GM21786 (cell line): ENCODE data around the gene BCAS3.

Experiments used
- ATAC-seq: cut with Tn5 transposase; IDR thresholded peaks from one replicate; pipeline ENCODE4 v1.9.1; 2021; ENCODE audit not compliant: unreplicated experiment

BCAS3 gene

DNA sequence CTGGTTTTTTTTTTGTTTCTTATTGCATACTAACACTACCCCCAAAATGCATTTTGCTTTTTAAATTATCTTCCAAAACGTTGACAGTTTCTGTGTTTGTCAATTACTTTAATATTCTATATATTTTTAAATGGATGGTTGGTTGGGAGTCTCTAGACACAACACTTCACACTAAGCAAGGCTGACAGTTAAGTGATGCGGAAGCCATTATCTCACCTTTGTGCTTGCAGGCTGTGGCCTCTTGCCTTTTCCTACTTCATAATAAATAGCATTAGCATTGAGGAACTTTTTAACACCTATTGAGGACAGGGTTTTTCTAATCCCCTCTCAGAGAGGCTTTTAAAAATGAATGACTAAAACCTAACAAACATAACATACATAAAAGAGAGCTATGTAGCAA is 441.2 kb downstream of the BCAS3 start:
- no peak for ATAC-seq

DNA sequence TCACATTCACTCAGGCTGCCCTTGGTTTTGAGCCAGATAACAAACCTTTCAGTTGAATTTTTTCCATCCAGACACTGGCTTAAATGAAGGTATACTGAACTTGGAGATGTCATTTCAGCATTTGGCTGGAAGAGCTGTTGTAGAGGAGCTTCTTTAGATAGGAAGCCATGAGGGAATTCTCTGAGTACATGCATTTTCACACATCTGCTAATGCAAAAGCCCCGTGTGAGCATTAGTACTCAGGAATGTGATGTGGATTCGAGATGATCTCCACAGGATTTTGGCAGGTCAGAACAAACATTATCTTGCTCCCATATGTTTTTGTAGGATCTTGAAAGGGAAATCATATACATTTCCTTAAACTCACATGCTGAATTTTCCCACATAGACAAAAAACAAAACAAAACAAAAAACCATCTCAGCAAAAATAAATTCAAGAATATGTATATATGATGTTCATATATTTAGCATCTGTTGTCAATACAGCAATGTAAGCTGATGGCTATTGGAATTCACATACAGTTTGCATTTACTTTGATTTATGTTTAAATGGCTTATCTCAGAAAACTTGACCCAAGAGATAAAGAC is 444.8 kb downstream of the BCAS3 start:
- no peak for ATAC-seq

DNA sequence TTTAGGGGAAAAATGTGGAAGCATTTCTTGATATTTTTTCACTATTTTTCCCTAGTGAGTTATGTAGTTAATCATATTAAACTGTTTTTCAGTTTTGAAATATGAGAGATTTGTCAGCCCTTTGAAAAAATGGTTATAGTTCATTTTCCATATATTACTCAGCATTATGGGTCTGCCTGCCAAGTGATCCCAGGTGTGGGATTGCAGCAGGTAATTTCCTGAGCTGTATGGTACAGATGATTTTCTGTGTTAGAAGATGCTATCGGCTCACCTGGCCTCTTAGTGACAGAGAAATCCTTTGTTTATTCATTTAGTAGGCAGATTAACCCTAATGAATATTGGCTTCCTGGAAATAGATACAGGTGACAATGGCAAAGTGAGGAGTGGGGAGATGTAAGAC is 446.9 kb downstream of the BCAS3 start:
- ATAC-seq, result no peak

DNA sequence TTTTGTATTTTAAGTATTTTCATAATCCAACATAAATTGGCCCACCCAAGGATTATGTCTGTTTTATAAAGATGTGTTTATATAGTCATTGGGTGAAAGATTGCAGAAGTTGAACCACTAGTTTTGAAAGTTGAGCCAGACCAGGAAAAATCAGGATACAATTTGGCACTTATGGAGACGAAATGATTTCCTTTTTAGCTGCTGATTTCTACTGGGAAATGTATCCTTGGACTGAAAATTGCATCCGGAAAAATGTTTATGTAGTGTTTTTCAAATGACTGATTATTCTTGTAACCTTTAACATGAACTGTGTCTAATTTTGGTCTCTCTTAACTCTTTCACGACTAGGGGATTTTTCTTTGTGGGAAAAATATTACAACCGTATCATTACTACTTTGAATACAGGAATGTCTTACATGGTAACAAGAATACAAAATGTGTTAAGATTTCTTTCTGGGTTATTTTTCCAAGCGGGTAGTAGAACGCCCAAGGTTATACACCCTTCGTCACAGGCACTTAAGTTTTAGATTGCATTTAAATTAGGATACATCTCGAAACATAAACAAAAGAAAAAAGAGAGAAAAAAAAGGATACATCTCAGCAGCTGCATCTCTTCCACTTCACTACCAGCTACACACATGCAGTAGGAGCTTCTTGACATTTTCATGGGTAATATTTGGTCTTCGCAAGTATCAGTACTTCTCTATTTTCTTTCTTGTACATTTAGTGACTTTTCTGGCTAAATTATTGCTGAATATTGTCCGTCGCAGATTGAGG is 449.0 kb downstream of the BCAS3 start:
- no peak for ATAC-seq

DNA sequence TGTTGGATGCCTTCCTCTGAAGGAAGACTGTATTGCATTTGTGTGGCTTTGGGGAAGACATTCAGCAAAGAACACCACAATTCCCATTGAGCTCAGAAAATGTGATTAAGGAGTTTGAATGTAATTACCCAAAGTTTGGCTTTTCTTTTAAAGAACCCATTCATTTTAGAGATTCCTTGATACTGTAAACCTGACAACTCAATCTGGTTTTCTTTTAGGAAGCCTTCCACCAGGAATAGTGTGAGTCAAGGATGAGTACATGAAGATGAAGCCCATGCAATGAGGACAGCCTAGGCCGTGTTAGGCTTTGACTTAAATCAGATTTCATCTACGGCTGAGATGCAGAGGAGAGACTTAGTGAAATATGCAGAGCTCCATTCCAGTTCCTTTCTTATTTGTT is 450.3 kb downstream of the BCAS3 start:
- ATAC-seq, result no peak

DNA sequence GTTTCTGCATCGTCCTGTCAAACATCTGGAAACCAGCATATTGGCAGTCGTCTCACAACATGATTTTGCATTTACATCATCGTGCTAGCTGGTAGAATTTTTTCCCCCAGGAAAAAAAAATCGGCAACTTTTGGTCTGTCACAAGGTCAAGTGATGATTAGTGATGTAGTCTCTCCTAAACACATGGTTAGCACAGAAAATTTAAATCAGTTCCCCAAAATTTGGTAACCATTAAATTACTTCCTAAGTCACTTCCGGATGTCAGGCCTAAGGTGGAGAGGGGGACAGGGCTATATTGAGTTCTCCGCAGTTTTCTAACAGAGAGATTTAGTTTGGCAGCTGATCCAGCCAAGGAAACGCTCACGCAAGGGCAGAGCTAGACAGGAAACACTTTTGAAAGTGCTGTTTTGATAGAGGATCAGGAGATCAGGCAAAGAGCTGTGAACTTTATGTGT is 451.0 kb downstream of the BCAS3 start:
- no peak for ATAC-seq

DNA sequence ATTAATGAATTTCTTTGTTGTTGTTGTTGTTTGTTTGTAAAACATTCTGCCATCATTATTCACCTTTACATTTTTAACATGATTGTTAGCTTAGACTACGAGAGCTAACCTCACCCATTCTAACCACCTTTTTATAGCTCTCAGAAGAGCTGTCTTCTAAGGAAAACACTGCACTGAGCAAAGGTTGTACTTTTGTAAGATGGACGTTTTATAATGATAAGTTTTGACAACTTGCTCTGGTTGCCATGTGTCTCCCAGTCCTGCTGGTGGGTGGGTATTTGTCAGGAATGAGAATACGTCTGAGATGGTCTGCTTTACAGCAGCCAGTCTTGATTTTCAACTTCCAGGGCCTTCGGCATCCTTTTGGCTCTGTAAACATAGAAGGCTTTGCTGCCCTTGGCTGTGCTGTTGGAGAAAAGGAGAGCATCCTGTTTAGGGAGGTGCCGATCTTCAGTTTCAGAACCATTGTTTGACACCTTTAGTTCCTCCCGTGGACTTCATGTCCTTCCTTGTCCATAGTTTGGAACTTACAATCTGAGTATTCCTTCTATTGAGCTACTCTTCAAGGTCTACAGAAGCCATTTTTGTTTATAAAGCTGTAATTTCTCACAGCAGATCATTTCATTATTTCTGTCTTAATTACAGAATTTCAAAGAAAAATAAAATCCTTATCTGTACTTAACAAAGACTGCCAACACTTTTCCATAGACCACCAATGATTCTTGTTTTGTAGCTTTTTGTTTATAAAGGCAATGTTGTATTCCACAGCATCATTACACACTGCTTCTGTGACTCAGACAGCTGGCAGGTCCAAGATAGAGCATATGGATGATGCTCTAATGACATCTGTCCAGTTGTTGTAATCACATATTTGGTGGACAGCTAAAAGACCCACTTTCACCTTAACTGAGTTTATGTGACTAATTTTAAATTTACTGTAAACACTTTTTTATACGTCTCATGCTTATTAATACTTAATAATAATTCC is 451.9 kb downstream of the BCAS3 start:
- no peak for ATAC-seq

DNA sequence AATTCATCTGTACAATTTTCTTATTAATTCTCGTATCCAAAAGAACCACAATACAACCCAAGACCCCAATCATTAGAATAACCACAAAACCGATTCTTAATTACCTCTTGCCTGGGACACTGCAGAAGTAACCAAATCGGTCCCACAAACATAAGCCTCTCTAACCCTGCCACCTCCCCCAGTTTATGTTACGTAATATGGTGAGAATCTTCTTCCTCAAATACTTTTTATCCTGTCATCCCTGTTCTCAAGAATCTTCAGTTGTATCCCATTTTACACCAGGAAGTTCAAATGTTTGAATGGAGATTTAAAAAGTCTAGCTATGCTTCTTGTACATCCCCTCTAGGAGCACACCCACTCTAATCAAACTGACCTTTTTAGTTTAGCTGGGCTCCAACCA is 452.7 kb downstream of the BCAS3 start:
- ATAC-seq, result no peak

DNA sequence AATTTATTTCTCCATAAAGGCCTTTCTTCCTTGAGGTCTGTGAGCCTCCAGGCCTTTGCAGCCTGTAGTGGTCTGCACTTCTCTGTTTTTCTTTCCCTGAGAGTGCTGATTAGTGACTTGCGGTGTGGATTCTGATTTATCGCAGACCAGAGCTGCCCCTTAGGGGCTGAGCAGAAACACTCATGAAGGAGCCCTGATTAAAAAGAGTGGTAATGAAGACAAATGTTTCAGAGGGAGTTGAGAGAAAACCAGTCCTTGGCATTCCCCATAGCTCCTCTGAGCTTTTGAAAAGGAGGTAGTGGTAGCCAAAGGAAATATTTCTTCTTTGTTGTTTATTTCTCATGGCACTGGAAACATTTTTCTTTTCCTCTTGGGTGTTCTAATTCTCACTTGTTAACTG is 453.9 kb downstream of the BCAS3 start:
- ATAC-seq, result no peak

DNA sequence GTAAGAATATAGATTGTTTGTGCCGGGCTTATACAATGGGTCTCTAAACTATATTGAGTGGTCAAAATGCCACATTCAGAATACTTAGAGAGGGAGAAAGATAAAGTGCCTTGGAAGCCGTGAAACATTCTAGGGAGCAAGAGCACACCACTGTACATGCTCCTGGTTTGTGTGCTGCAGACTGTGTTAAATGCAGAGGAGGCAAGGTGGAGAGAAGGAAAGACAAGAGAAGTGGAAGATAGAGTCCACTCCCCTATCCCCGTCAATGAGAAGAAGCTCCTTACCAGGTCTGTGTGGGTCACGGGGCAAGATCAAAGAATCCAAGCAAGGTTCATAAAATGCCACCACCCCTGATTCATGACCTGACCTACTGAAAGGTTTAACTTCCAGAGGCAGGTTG is 454.9 kb downstream of the BCAS3 start:
- no peak for ATAC-seq

DNA sequence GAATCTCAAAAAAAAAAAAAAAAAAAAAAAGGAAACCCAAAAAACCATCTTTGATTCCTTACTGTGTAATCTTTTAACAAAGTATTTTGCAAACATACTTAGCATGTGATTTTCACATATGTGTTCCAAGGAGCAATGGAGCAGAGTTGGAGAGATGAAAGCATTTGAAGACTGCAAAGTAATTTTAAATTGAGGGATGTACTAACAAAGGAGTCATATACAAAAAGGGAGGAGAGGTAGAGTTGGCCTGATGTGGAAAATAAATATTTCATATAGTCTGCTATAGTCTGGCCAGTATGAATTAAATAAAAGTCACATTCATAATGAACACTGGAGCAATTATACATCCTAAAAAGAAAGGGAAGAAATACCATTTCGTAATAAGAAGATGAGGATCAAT is 456.2 kb downstream of the BCAS3 start:
- ATAC-seq, result no peak

DNA sequence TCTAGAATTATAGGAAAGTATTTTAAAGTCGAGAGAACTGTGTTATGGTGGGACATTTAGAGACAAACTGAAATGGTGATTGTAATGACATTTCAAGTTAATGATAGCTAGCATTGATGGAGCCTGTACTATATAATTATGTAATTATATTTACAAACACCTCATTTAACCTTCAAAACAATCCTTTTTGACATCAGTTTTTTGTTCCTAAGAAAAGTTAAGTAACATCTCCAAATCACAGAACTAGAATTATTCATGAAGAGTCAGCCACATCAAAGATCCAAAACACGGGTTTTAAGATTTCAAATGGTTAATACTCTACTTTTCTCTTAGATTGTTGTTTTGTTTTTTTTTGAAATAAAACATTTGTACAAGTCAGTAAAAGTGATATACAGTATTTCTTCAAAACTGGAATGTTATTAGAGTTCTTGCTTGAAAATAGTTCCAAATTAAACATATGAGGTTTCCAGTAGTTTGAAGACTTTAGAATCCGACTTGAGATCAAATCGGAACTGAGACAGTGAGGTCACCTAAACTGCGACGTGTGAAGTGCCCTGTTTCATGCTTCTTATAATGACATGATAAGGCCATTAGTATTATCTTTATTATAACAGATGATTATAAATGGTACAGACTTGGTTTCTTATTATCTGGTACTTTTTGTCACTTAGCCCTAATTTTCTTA is 457.0 kb downstream of the BCAS3 start:
- no peak for ATAC-seq

DNA sequence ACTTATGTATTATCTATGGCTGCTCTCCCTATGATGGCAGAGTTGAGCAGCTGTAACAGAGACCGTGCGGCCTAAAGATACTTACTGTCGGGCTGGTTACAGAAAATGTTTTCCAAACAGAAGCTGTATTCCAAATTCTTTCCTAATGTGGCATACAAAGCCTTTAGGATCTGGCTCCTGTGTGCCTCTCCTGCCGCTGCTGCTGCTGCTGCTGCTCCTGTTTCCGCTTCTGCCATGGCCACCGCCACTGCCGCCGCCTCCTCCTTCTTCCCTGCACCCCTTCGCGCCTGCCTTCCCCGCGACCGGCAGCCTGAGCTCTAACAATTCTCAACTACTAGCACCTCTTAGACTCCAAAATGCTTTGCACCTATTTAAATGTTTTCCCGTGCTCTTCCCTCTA is 458.1 kb downstream of the BCAS3 start:
- no peak for ATAC-seq

DNA sequence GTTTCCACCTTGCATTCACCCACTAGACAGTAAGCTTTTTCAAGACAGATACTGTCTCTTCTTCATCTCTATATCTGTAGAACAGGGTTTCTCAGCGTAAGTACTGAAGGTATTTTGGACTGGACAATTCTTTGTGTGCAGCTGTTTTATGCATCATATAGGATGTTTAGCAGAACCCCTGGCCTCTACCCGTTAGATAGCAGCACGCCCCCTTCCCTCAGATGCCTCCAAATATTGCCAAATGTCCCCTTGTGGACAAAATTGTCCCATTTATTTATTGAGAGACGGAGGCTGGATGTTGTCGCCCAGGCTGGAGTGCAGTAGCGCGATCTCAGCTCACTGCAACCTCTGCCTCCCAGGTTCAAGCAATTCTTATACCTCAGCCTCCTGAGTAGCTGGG is 458.6 kb downstream of the BCAS3 start:
- ATAC-seq, result no peak

DNA sequence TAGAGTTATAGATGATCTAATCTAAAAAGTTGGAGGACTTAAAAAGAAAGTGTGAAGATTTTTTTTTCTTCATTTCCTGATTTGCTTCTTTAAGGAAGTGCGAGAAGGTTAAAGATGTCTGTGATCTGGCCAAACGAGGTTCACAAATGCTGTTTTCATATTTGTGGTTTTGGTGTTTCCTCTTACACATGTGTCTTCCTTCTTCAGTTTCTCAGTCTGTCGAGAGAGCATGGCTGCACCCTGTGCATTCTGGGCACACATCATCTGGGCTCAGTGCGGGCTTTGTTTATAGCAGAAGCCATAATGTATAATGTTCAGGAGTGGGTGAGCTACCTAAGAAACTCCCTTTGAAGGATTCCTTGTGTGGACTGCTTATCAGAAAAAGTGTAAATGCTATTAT is 461.6 kb downstream of the BCAS3 start:
- ATAC-seq, result peak; percentile 97

DNA sequence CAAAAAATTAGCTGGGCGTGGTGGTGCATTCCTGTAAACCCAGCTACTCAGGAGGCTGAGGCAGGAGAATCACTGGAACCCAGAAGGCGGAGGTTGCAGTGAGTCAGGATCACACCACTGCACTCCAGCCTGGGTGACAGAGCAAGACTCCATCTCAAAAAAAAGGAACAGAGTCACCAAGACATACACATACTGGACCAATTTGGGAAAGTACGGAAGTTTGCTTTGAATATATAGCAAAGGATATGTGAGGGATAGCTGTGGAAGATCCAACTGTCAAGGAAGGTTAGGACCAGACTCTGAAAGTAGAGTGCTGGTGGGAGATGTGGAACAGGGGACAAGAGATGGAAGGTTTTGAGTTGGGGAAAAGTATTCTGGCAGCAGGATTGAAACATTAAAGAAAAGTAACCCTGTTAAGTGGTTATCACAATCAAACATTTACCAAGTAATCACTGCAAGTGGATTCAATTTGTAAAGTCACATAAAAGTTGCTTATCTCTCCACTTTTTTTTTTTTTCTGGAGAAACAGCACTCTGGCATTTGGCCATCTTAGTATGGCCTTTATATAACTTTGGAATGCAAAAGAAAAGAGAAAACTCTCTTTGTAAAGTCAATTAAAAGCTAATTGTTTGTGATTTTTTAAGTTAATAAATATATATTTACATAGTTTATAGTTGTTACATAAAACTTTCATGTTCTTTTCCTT is 462.6 kb downstream of the BCAS3 start:
- ATAC-seq, result no peak

DNA sequence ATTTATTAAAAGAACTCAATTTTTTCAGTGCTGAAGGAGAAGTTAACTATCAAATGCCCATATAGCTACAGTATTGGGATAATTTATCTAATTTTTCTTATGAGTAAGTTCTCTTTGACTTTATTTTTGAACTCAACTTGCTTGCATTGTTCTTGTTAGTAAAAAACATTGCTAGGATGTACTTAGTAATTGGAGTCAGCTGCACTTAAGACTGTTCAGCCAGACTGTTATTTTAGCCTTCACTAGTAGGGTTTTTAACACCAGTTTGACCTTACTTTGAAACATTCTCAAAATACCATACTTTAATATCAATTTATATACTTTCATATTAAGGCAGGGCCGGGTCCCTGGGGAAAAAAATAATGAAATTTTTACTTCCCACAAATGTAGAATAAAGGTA is 465.4 kb downstream of the BCAS3 start:
- ATAC-seq, result no peak

DNA sequence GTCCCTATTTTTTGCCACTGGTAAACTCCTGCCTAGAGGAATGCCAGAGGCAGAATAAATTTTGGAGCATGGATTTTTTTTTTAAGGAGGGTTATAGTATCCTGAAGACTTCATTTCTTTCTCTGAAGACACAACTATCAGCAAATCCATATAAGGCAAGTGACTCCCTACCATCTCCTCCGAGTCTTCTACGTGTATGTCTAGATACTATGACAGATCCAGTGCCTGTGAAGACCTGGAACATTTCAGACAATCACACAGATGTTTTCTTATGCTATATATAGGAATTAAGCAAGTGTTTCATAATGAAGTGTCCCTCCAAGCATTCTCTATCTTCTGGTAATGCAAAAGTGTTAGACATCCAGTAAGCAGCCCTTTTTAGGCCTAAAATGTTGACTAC is 466.5 kb downstream of the BCAS3 start:
- ATAC-seq, result no peak

DNA sequence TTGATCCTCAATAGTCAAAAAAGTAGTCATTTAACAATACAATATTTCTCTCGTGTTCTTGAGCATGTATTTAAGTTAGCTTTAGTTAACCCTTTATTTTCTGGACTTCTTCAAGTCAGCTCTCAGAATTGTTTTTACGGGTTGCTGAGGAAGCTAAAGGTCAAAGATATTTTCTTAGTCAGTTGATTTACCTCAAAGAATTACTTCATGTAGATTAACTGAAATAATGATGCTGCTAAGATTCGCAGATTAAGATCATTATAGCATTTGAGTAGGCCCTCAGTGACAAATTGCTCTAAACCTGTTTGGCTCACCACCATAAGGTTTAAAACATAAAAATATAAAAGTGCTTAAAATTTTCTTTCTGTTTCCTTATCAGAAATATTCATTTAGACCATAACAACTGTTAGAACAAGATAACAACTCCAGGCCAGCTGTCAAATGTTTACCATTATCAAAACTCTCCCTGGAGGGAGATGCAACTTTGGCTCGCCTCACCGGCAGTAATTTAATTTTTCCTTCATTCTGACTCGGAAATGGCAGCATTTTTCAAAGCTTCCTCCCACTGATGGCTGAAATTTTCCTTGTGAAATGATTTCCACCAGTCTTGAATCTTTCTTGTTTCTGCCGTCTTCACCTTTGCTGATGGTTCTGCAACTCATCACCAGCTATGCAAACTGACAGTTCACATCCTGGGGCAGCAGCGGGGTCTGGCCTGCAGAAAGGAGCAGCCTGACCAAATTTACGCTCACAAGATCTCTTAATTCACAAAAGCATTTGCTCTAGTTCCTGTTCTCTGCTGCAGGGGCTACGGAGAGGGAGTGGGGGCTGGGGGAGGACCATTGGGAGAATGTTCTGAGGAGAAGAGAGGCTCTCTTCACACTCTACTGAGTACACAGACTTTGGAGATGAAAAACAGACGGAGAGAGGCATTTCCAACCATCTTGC is 467.2 kb downstream of the BCAS3 start:
- ATAC-seq, result no peak
